HG03342 (cell line): ENCODE data around the gene PUS1.

Experiments used
- ATAC-seq: cut with Tn5 transposase; IDR thresholded peaks from one replicate; pipeline ENCODE4 v1.9.1; 2021; ENCODE audit warnings: mild to moderate bottlenecking, moderate library complexity; ENCODE audit not compliant: unreplicated experiment

PUS1 gene

GRCh38 chr12:131915000-131915689 lies 13.9 kb upstream of the PUS1 start:
- no peak for ATAC-seq

DNA sequence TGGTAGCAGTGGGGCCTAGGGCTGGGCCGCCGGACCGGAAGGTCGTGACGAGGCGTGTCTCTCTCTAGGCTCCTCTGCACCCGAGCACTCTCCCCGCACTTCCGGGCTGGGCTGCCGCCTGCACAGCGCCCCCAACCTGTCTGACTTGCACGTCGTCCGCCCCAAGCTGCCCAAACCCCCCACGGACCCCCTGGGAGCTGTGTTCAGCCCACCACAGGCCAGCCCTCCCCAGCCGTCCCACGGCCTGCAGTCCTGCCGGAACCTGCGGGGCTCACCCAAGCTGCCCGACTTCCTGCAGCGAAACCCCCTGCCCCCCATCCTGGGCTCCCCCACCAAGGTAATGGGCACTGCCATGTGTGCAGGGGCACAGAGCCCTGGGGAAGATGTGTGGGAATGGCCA lies 13.3 kb upstream of the PUS1 start:
- no peak for ATAC-seq

- no peak for ATAC-seq
Measured at GRCh38 chr12:131916306-131917138, 12.6 kb upstream of the PUS1 start.

DNA sequence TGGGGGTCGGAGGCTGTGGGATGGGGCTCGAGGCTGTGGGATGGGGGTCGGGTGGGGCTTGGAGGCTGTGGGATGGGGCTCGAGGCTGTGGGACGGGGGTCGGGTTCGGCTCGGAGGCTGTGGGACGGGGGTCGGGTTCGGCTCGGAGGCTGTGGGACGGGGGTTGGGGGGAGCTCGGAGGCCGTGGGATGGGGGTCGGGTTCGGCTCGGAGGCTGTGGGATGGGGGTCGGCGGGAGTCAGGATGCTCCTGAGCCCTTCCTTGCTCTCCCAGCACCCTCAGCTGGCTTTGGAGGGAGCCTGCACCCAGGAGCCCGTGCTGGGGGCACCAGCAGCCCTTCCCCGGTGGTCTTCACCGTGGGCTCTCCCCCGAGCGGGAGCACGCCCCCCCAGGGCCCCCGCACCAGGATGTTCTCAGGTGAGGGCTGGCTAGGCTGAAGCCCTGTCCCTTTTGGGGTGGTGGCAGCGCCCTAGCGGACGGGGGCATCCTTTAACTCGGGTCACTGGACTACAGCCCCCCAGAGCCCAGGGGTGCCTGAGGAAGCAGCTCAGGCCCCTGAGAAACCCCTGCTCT lies 11.9 kb upstream of the PUS1 start:
- ATAC-seq, result no peak

- ATAC-seq, result no peak
Measured at GRCh38 chr12:131917711-131918306, 11.3 kb upstream of the PUS1 start.

DNA sequence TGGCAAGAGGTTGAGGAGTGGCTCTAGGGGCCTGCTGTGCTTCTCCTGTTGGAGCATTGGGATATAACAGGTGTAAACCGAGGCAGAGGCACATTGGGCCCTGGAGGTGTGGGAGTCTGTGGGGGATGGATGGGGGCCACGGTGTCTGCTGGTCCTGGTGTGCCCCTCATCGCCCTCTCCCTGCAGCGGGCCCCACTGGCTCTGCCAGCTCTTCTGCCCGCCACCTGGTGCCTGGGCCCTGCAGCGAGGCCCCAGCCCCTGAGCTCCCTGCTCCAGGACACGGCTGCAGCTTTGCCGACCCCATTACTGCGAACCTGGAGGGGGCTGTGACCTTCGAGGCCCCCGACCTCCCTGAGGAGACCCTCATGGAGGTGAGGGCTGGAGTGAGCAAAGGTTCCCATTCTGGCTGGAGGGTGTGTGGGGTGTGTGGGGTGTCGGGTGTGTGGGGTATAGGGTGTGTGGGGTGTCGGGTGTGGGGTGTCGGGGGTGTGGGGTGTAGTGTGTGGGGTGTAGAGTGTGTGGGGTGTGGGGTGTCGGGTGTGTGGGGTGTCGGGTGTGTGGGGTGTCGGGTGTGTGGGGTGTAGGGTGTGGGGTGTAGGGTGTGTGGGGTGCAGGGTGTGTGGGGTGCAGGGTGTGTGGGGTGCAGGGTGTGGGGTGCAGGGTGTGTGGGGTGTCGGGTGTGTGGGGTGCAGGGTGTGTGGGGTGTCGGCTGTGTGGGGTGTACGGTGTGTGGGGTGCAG lies 10.6 kb upstream of the PUS1 start:
- no peak for ATAC-seq

DNA sequence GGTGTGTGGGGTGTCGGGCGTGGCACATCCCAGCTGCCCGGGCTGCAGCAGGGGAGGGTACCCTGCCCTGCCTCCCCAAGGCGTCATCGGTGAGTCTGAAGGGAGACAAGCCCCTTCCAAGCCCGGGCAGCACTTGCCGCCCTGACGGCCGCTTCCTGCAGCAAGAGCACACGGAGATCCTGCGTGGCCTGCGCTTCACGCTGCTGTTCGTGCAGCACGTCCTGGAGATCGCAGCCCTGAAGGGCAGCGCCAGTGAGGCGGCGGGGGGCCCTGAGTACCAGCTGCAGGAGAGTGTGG lies 10.1 kb upstream of the PUS1 start:
- ATAC-seq, result no peak

DNA sequence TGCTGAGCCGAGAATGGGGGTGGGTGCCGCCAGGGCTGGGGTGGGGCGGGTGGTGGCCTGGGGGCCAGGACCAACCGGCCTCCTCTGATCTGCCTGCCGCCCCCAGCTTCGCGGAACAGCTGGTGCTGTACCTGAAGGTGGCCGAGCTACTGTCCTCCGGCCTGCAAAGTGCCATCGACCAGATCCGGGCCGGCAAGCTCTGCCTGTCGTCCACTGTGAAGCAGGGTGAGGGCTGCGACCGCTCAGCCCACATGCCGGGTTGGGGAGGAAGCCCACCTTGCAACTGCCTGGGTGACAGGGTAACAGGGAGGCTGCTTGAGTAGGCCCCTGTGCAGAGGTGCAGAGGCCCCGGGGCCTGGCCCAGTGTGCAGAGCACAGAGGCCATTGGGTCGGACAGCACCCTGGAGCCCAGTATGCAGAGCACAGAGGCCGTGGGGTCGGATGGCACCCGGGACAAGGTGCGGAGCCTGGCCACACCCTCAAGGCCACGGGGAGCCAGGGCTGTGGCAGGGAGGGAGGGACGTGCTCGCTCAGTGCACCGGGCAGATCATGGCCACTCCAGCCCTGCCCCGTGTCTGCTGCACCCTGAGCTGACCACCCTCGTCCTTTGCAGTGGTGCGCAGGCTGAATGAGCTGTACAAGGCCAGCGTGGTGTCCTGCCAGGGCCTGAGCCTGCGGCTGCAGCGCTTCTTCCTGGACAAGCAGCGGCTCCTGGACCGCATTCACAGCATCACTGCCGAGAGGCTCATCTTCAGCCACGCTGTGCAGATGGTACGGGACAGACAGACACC lies 9.5 kb upstream of the PUS1 start:
- no peak for ATAC-seq

DNA sequence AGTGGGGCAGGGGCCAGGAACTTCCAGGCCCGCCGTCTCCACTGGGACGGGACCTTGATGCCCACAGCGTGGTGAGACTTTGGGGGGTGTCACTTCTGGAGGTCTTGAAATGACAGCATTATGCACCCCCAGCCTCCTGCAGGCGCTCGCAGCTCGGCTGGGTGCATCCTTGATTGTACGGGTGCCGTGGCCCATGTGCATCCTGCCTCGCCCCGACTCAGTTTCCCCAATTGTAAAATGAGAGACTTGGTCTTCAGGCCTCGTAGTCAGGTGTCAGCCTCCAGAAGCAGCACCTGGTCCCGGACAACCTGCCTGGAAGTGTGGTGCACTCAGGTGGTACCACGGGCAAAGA lies 8.9 kb upstream of the PUS1 start:
- ATAC-seq, result no peak

GRCh38 chr12:131920902-131921840 lies 7.9 kb upstream of the PUS1 start:
- no peak for ATAC-seq

DNA sequence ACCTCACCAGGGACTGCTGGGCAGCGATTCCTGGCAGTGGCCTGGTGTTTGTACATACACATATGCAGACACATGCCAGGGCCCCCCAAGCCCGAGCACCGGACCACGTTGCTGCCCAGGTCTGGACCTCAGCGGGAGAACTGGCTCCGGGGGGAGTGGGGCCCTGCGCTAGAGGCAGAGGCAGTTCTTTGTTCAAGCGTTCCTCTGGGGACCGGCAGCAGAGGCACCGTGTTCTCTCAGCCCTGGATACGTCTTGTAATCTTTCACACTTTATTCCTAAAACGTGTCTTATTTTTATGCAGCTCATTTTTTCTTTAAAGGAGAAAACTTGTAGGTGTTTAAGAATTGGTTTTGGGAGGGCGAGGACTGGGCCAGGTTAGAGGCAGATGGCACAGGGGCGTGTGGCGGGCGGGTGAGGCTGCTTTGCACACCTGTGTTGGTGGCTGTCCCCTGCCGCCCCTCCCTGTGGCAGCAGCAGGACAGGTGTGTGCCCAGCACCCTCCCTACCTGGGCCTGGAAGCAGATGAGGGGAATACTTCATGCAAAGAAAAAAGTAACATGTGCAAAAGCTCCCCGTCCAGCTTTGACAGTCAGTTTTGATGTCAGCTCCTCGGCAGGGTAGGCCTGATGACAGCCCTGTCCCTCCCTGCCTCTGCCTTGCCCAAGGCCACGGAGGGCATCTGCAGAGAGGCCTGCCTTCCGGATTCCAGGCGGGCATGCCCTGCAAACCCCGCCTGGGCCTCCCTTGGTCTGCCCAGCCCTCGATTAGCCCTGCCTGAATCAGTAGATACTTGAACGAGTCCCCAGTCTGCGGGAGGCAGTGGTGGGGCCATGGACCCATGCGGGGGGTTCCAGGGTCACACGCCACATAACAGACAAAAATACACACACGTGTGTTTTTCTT lies 7.0 kb upstream of the PUS1 start:
- ATAC-seq, result no peak

- no peak for ATAC-seq
Measured at GRCh38 chr12:131922772-131923171, 6.3 kb upstream of the PUS1 start.

DNA sequence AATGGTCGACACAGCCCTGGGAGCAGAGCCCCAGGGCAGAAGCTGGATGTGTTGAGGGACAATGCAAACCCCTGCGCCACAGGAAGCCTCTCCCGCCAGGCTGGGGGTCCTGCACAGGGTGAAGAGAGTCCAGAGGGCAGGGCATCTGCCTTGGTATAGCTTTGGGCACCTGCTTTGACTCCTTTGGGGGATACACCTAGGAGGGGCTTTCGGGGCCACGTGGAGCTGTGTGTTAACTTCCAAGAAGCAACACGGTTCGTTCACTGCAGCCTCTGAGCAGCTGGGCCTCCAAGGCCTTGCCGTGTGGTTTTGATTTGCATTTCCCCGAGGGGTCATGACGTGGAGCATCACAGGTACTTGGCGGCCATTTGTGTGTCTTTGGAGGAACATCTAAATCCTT lies 5.8 kb upstream of the PUS1 start:
- ATAC-seq, result peak; percentile 88

GRCh38 chr12:131927110-131928079 lies 1.7 kb upstream of the PUS1 start:
- ATAC-seq, result no peak

DNA sequence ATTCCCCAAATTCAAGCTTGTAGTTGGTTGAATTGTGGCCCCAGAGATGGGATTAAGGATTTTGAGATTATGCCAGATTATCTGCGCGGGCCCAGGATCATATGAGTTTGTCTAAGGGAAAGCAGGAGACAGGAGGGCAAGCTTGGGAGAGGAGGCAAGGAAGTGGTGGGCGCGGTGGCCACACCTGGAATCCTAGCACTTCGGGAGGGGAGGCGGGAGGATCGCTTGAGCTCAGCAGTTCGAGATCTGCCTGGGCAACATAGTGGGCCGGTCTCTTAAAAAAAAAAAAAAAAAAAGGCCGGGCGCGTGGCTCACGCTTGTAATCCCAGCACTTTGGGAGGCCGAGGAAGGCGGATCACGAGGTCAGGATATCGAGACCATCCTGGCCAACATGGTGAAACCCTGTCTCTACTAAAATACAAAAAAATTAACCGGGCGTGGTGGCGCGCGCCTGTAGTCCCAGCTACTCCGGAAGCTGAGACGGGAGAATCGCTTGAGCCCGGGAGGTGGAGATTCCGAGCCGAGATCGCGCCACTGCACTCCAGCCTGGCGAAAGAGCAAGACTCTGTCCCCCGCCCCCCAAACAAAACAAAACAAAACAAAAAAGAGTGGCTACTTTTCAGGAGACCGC lies 881 bp upstream of the PUS1 start:
- peak; percentile 1 for ATAC-seq

- ATAC-seq, result peak; percentile 30
Measured at GRCh38 chr12:131929581-131930456, 743 bp downstream of the PUS1 start.
